Measurements from ENCODE around the gene PRAMEF26. TPM values are rescaled to one million over a fixed set of nuclear protein-coding genes. Genes with fewer than 3 reads are reported as not detected.

The PRAMEF26 gene
- not detected for total RNA-seq

DNA sequence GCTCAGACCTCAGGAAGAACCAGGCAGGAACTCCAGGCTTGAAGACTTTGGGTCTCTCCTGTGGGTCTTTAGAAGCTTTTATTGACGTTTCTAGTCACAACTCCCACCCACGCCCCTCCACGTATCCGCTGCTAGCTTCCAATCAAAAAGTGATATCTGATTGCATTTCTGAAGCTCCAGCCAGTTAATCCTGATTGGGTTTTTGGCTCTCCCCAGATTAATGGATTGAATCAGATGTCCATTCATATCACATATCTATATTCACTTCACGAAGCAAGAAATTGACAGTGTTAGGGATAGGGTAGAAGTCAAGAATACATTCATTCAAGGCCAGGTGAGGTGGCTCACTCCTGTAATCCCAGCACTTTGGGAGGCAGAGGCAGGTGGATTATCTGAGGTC, at the start of gene PRAMEF26:
Gene PRAMEF26, minus strand, starts transcription at position 101 of the 400 bp plus-strand sequence. CDS start 2,914 bp downstream, outside the sequence.

DNA sequence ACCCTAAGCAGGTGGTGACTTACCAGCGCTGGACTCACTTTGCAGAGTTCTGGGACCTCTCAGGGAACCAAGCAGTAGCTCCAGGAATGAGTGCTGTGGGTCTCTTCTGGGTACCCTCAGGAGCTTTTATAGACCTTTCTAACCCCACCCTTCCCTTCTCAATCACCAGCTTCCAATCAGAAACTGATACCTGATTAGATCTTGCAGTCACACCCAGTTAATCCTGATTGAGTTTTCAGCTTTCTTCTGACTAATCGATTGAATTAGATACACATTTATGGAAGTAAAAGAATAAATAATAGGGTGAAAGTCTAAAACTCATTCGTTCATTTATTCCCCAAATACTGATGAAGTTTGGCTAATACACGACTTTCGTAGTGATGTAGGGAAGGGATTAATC, 45.5 kb upstream of the PRAMEF26 start, which contains the start of gene PRAMEF13:
Gene PRAMEF13, minus strand, starts transcription at position 101 of the 400 bp plus-strand sequence. CDS start 1,820 bp downstream, outside the sequence.

DNA sequence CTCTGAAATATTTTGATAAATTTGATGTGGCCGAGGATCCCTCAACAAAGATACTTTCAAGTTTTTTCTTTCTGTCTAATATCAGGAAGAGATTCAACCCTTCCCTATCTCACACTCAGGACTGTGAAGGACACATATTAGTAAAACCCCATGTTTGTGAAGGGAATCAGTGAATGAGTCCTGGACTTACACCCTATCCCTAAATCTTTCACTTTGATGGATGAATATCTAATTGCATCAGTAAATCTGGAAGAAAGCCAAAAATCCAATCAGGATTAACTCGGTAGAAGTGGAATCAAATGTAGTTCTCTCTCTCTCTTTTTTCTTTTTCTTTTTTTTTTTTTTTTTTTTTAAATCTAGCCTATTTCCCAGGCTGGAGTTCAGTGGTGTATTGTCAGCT, 15.7 kb upstream of the PRAMEF26 start, which contains the start of gene PRAMEF9:
Gene PRAMEF9, plus strand, starts transcription at position 301 of the 400 bp plus-strand sequence. CDS start 3,433 bp downstream, outside the sequence.

DNA sequence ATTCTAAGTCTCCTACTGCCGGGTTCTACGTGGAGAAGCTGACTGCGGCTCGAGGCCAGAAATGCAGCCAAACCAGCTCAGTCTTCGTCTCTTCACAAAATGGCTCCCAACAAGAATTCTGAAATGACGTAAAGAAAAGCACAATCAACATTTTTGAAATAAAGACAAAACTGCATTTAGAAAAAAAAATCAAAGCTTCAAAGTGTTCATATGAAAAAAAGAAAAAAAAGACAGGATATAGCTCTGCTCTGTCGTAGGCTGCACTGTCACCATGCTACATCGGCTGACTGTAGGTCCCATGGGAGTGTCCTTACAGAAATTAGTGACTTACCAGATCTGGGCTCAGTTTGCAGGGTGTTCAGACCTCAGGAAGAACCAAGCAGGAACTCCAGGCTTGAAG, 9.7 kb upstream of the PRAMEF26 start, which contains the start of gene HNRNPCL4:
Gene HNRNPCL4, minus strand, starts transcription at position 101 of the 400 bp plus-strand sequence. CDS start 164 bp downstream, outside the sequence.

DNA sequence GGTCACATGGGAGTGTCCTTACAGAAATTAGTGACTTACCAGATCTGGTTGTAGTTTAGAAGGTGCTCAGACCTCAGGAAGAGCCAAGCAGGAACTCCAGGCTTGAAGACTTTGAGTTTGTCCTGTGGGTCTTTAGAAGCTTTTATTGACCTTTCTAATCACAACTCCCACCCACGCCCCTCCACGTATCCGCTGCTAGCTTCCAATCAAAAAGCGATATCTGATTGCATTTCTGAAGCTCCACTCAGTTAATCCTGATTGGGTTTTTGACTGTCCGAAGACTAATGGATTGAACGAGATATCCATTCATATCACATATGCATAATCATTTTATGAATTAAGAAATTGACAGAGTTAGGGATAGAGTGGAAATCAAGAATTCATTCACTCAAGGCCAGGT, 39.1 kb downstream of the PRAMEF26 start, which contains the start of gene HNRNPCL2:
Gene HNRNPCL2, minus strand, starts transcription at position 101 of the 400 bp plus-strand sequence. CDS start 454 bp downstream, outside the sequence.

Other genes with a start within 250 kb of the PRAMEF26 start
- not detected for gene PRAMEF7, start 239.4 kb downstream of the PRAMEF26 start, total RNA-seq
- gene PRAMEF6, start 208.4 kb downstream of the PRAMEF26 start, total RNA-seq: not detected
- gene PRAMEF27, start 99.4 kb downstream of the PRAMEF26 start, total RNA-seq: not detected
- gene HNRNPCL3, start 95.2 kb downstream of the PRAMEF26 start, total RNA-seq: not detected
- not detected for gene PRAMEF25, start 85.2 kb downstream of the PRAMEF26 start, total RNA-seq
- gene HNRNPCL2, start 39.2 kb downstream of the PRAMEF26 start, total RNA-seq: not detected
- not detected for gene HNRNPCL4, start 9.6 kb upstream of the PRAMEF26 start, total RNA-seq
- not detected for gene PRAMEF9, start 15.8 kb upstream of the PRAMEF26 start, total RNA-seq
- gene PRAMEF13, start 45.4 kb upstream of the PRAMEF26 start, total RNA-seq: not detected
- not detected for gene PRAMEF18, start 70.1 kb upstream of the PRAMEF26 start, total RNA-seq
- not detected for gene PRAMEF5, start 98.2 kb upstream of the PRAMEF26 start, total RNA-seq
- gene PRAMEF8, start 129.1 kb upstream of the PRAMEF26 start, total RNA-seq: not detected
- gene PRAMEF33, start 147.5 kb upstream of the PRAMEF26 start, total RNA-seq: not detected
- gene PRAMEF15, start 159.6 kb upstream of the PRAMEF26 start, total RNA-seq: not detected
- gene PRAMEF14, start 191.1 kb upstream of the PRAMEF26 start, total RNA-seq: not detected
- gene PRAMEF19, start 215.9 kb upstream of the PRAMEF26 start, total RNA-seq: not detected
- gene PRAMEF17, start 233.6 kb upstream of the PRAMEF26 start, total RNA-seq: not detected